Measurements from ENCODE around the gene GPR62.

DNA sequence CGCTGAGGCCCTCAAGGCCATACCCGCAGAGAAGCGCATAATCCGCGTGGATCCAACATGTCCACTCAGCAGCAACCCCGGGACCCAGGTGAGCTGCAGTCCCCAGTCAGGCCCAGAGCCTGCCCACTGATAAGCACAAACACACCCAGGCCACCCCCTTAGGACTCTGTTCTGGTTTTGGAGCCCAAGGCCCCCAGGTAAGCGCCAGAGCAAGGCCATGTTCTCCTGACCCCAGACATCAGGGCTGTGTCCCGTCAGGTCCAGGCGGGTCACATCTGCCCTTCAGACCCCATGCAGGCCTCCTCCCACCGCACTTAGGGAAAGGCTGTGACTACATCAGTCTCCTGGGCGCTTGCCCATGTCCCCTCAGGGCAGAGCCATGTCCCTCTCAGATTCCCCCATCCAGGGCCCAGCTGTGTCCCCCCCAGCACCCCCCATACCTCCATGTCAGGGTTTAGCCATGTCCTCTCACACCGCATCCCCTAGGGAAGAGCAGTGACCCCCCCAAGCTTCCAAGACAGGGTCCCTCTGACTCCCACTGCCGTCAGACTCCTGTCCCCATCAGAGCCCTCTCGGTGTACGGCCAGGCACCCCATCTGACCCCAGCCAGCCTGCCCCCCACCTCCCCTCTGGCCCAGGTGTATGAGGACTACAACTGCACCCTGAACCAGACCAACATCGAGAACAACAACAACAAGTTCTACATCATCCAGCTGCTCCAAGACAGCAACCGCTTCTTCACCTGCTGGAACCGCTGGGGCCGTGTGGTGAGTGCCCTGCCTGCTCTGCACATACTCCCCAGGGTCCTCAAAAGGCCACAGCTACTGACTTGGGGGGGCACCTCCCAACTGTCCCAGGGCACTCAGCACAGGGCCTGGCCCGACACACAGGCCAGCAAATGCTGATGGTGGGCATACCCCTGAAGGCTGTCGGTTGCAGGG is 11.5 kb upstream of the GPR62 start:
- no peak for TF ChIP-seq POLR2A (IDR thresholded peaks at IDR 0.05)
- TF ChIP-seq CTCF (IDR thresholded peaks at IDR 0.05): no peak

All from prostate gland (tissue), 2 donors.